Midbrain (tissue), 1 donor: Measurements from ENCODE around the gene PRR9.

Source experiments
- DNase-seq: peaks from one replicate; lab custom pipeline; 2025; lab: John Stamatoyannopoulos, UW

PRR9 gene

DNA sequence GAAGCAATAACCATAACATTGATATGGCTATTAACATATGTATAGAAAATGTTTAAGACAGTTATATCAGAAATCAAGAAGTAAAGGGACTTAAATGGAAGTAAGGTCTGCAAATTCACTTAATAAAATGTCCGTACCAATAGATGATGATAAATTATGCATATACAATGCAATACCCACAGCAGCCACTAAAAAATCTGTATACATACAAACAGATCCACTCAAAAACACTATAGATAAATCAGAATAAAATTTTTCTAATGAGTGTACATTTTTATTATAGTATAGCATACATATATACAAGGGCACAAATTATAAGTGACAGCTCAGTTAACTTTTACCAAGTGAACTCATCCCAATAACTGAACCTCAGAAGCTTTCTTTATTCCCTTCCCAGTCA lies 48.1 kb downstream of the PRR9 start:
- no peak for DNase-seq
